GM10248 (cell line): Measurements from ENCODE around the gene OLA1.

Source experiments
- CTCF ChIA-PET: fragments of 300-600 bp; sonication (Branson Sonifier 250); formaldehyde crosslinking; extraction: SDS; loops from one replicate; lab custom pipeline; 2021; ENCODE audit warnings: antibody characterized with exemption; lab: Yijun Ruan, JAX
- POLR2A ChIA-PET: fragments of 350-650 bp; sonication (Branson Sonifier 250); formaldehyde crosslinking; extraction: SDS; loops from one replicate; lab custom pipeline; 2020; ENCODE audit warnings: antibody characterized with exemption; lab: Yijun Ruan, JAX
- DNase-seq: peaks from one replicate; pipeline ENCODE4 v3.0.0; 2012; ENCODE audit errors: extremely low spot score
- TF ChIP-seq, protein P1 (sequence below): IDR thresholded peaks from 2 replicates; pipeline ENCODE4 v1.5.1; 2012; ENCODE audit warnings: mild to moderate bottlenecking, low read depth; ENCODE audit errors: extremely low read depth, missing control alignments, control extremely low read depth

OLA1 gene

GRCh38 chr2:174153757-174154680 is 94.3 kb downstream of the OLA1 start:
- TF ChIP-seq, protein P1, sequence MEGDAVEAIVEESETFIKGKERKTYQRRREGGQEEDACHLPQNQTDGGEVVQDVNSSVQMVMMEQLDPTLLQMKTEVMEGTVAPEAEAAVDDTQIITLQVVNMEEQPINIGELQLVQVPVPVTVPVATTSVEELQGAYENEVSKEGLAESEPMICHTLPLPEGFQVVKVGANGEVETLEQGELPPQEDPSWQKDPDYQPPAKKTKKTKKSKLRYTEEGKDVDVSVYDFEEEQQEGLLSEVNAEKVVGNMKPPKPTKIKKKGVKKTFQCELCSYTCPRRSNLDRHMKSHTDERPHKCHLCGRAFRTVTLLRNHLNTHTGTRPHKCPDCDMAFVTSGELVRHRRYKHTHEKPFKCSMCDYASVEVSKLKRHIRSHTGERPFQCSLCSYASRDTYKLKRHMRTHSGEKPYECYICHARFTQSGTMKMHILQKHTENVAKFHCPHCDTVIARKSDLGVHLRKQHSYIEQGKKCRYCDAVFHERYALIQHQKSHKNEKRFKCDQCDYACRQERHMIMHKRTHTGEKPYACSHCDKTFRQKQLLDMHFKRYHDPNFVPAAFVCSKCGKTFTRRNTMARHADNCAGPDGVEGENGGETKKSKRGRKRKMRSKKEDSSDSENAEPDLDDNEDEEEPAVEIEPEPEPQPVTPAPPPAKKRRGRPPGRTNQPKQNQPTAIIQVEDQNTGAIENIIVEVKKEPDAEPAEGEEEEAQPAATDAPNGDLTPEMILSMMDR: no peak
- CTCF ChIA-PET: interaction anchor here (1.3 to 1.6 kb wide), 2 partner anchors 12 to 187 kb away, joined by 3 to 5 read pairs; no protein-coding TSS in a partner anchor
- POLR2A ChIA-PET: no interaction called here
- DNase-seq: no peak

GRCh38 chr2:174149530-174149929 is 98.8 kb downstream of the OLA1 start:
- TF ChIP-seq, protein P1: no peak
- no peak for DNase-seq
- CTCF ChIA-PET: no interaction called here
- POLR2A ChIA-PET: no interaction called here

GRCh38 chr2:174148833-174149232 is 99.5 kb downstream of the OLA1 start:
- no peak for DNase-seq
- POLR2A ChIA-PET: no interaction called here
- CTCF ChIA-PET: no interaction called here
- TF ChIP-seq, protein P1: no peak

GRCh38 chr2:174145827-174146226 is 102.5 kb downstream of the OLA1 start:
- ChIA-PET POLR2A (no interaction called here), CTCF (interaction anchor here (1.3 kb wide), 1 partner anchor 8 kb away, joined by 4 read pairs; no protein-coding TSS in a partner anchor)
- DNase-seq: no peak
- TF ChIP-seq, protein P1: no peak

GRCh38 chr2:174142290-174142689 is 106.0 kb downstream of the OLA1 start:
- CTCF ChIA-PET: interaction anchor here (1.2 kb wide), 1 partner anchor 11 kb away, joined by 3 read pairs; no protein-coding TSS in a partner anchor
- DNase-seq: no peak
- TF ChIP-seq, protein P1: no peak
- POLR2A ChIA-PET: no interaction called here

- DNase-seq: no peak
- ChIA-PET POLR2A (no interaction called here), CTCF (interaction anchor here (1.0 to 1.3 kb wide), 3 partner anchors 8 to 35 kb away, joined by 3 to 4 read pairs (median 4); no protein-coding TSS in a partner anchor)
- TF ChIP-seq, protein P1: no peak
Measured at GRCh38 chr2:174138161-174138560, 110.2 kb downstream of the OLA1 start.
